HFFc6 (cell line): ENCODE data around the gene GRB10. TPM values are rescaled to one million over a fixed set of nuclear protein-coding genes. Genes with fewer than 3 reads are reported as not detected.

Experiments
- DNase-seq: peaks from one replicate; pipeline ENCODE4 v3.0.0-alpha.2; 2018
- H3K27ac Mint-ChIP-seq: 2 replicates; pipeline ENCODE4 v1.8.0; 2020; ENCODE audit warnings: mild to moderate bottlenecking, mixed read lengths
- H3K27me3 Mint-ChIP-seq: 2 replicates; pipeline ENCODE4 v1.8.0; 2021; ENCODE audit warnings: mild to moderate bottlenecking, moderate library complexity, mixed read lengths; ENCODE audit not compliant: insufficient read depth
- H3K36me3 Mint-ChIP-seq: 2 replicates; pipeline ENCODE4 v1.8.0; 2021; ENCODE audit warnings: low read depth, mixed read lengths
- H3K4me1 Mint-ChIP-seq: 2 replicates; pipeline ENCODE4 v1.8.0; 2020; ENCODE audit warnings: low read depth, mixed read lengths
- H3K4me3 Mint-ChIP-seq: 2 replicates; pipeline ENCODE4 v1.8.0; 2020; ENCODE audit warnings: mild to moderate bottlenecking, moderate library complexity, mixed read lengths
- H3K9me3 Mint-ChIP-seq: 2 replicates; pipeline ENCODE4 v1.8.0; 2020; ENCODE audit warnings: mild to moderate bottlenecking, mixed read lengths
- CTCF ChIP-seq: fragments of 200-600 bp; sonication (generic); IDR thresholded peaks from 2 replicates; pipeline ENCODE4 v1.5.0; 2021; ENCODE audit warnings: antibody characterized with exemption, mild to moderate bottlenecking
- total RNA-seq, 6 experiments: library from RNA; stranded (reverse); fragmentation: NEBNext Ultra II Directional; extraction: Animal tissue kit (Norgen Biotek cat#: 25700); gene quantifications; 2 replicates in 1 of 6; 3 replicates in 5 of 6; pipeline ENCODE4 v1.2.3, GENCODE V29; 2021

GRB10 gene
- total RNA-seq, 6 experiments from 2014 or later = 13.6 to 17.8 (median 14.8) TPM

GRCh38 chr7:50684713-50685075, 98.0 kb downstream of the GRB10 start:
- no peaks in the 10 kb centered on the region; the same call in 1 of the 2 replicates for H3K36me3 Mint-ChIP-seq
- no peaks in the 10 kb centered on the region for H3K9me3 Mint-ChIP-seq
- H3K4me1 Mint-ChIP-seq = peaks cover 10% of the 10 kb centered on the region
- no peak for TF ChIP-seq CTCF
- H3K4me3 Mint-ChIP-seq = no peak overlapping the region
- no peak overlapping the region for H3K27ac Mint-ChIP-seq
- no peak for DNase-seq
- H3K27me3 Mint-ChIP-seq = no peaks in the 10 kb centered on the region; the same call in 1 of the 2 replicates

DNA sequence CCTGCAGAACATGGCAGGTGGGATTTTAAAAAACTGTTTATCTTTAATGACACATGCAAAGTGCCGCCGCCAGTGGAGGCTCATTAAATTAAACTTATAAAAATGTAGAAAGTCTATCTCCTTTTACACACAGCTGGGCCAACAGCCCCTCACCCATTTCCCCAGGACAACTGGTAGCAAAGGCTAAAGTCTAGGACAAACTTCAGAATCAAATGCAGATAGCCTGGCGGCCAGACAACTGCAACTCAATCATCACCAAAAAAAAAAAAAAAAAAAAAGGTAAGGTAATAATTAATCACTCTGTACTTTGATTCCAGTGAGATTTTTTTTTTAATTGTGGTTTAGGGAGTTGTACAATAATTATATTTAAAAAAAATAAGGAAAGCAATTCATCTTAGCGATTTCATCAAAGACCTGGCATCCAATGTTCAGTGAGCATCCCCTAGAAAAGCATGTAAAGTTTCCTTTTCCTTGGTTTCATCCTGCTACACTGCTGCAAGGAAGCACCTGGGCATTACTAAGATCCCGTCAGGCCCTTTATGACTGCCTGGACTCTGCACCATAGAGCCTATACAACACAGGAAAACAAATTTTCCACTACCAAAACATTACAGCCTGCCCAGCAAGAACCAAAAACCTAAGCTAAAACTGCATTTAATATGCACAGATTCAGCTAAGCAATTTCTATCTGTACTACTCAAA, 98.5 kb downstream of the GRB10 start:
- no peak overlapping the region for H3K4me3 Mint-ChIP-seq
- DNase-seq = no peak
- no peaks in the 10 kb centered on the region for H3K9me3 Mint-ChIP-seq
- H3K27ac Mint-ChIP-seq = no peak overlapping the region
- no peak for TF ChIP-seq CTCF
- H3K27me3 Mint-ChIP-seq = no peaks in the 10 kb centered on the region; the same call in 1 of the 2 replicates
- peaks cover 10% of the 10 kb centered on the region for H3K4me1 Mint-ChIP-seq
- H3K36me3 Mint-ChIP-seq = no peaks in the 10 kb centered on the region; the same call in 1 of the 2 replicates

DNA sequence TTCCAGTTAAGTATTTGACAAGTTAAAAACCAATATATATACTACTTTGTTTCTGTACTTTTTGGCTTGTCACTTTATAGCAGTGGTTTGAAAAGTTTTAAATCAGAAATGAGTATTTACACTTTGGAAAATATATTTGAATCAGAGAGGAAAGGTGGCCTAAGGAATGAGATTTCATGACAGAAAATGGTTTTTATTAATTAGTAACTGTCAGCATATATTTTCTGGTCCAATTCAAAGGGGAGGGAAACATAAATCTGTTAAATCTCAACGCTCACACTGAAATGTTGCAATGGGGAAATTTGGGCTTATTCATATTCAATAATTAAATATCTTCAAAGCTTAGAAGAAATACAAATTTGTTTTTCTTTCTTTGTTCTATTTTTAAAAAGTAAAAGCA, 100.1 kb downstream of the GRB10 start:
- no peak overlapping the region for H3K4me3 Mint-ChIP-seq
- H3K36me3 Mint-ChIP-seq = no peaks in the 10 kb centered on the region; the same call in 1 of the 2 replicates
- H3K27me3 Mint-ChIP-seq = no peaks in the 10 kb centered on the region; the same call in 1 of the 2 replicates
- H3K27ac Mint-ChIP-seq = no peak overlapping the region
- H3K9me3 Mint-ChIP-seq = no peaks in the 10 kb centered on the region
- H3K4me1 Mint-ChIP-seq = peaks cover under 1% of the 10 kb centered on the region; the same call in 1 of the 2 replicates
- no peak for TF ChIP-seq CTCF
- DNase-seq = no peak

DNA sequence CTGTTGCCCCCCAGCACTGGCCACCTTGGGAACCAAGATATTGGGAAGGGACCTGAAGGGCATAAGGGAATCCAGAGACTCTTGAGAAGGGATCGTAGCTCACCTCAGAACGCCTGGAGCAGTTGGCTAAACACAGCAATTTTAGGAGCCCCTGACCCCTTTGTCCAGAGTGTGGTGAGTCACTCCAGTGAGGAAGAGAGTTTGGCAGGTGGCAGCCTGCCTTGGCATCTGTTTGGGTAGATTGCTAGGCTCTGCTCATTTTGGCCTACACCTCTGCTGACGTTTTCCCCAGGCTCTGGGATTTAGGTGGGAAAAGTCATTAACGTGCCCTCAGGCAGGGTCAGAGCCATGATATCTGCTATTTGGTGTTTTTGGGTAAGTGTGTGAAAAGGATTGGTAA, 100.6 kb downstream of the GRB10 start:
- no peaks in the 10 kb centered on the region; the same call in 1 of the 2 replicates for H3K27me3 Mint-ChIP-seq
- no peak for DNase-seq
- H3K27ac Mint-ChIP-seq = no peak overlapping the region
- no peaks in the 10 kb centered on the region for H3K9me3 Mint-ChIP-seq
- no peak overlapping the region for H3K4me3 Mint-ChIP-seq
- no peaks in the 10 kb centered on the region for H3K36me3 Mint-ChIP-seq
- TF ChIP-seq CTCF = no peak
- H3K4me1 Mint-ChIP-seq = no peaks in the 10 kb centered on the region

DNA sequence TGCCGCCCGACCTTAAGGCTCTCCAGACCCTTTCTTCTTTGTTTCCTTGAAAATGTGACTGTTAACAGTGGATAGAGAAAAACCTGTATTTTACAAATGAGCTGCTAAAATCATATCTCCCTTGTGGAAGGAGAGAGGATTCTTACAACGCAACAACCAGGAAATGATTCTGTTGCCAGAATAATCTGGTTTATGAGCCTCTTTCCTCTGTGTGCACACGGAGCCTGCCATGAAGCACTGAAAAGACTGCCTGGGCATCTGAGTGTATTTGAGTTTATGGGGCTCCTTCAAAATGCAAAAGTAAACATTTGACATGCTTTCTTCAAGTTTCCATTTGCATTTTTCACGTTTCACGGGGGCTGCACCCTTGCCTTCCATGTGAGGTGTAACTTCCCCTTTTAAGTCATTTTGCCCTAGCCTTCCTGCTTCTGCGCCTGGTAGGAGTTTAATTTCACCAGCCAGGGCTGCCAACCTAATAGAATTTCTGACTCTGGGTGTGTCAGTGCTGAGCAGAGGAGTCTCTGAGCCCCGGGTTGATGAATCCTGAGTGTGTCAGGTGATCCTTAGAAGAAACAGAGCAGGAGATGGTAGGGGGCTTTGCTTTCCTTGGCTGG, 101.2 kb downstream of the GRB10 start:
- no peaks in the 10 kb centered on the region; the same call in 1 of the 2 replicates for H3K27me3 Mint-ChIP-seq
- no peak overlapping the region for H3K27ac Mint-ChIP-seq
- H3K9me3 Mint-ChIP-seq = no peaks in the 10 kb centered on the region
- no peaks in the 10 kb centered on the region for H3K4me1 Mint-ChIP-seq
- no peaks in the 10 kb centered on the region for H3K36me3 Mint-ChIP-seq
- no peak overlapping the region for H3K4me3 Mint-ChIP-seq
- no peak for DNase-seq
- TF ChIP-seq CTCF = no peak
